ENCODE data around the gene WAS.

- TF ChIP-seq CTCF (IDR thresholded peaks at IDR 0.05) (no peak), POLR2A (IDR thresholded peaks at IDR 0.05) (no peak)
Measured at GRCh38 chrX:48636776-48637175, 46.8 kb upstream of the WAS start.

Data from heart left ventricle (tissue), 13 donors.